H1 (cell line): ENCODE data around the gene SYT15. TPM values are rescaled to one million over a fixed set of nuclear protein-coding genes. Genes with fewer than 3 reads are reported as not detected.
"Not testable (repeated sequence)": the region's sequence is repeated elsewhere in the genome, so short reads cannot be mapped to it uniquely, and the experiment has no call there.

Experiments
- CTCF ChIA-PET: fragments of 300-600 bp; sonication (Branson Sonifier 250); formaldehyde crosslinking; loops from one replicate; lab custom pipeline; 2021; ENCODE audit not compliant: partially characterized antibody; lab: Charles Lee
- POLR2A ChIA-PET: fragments of 300-600 bp; sonication (Branson Sonifier 250); formaldehyde crosslinking; loops from one replicate; lab custom pipeline; 2021; ENCODE audit warnings: inconsistent platforms; ENCODE audit not compliant: partially characterized antibody; lab: Charles Lee
- DNase-seq, 2 experiments: peaks; one replicate each; pipeline versions ENCODE4 v3.0.0 to v3.0.0-alpha.2; 2010 to 2022; ENCODE audit warnings: low spot score in 2 of 2, low read depth in 1 of 2, mixed read lengths in 1 of 2
- FAIRE-seq: peaks from 2 replicates; lab custom pipeline; 2011; peaks lifted over from hg19 to GRCh38; lab: Jason Lieb, UNC
- H2AFZ ChIP-seq: 2 replicates; pipeline ENCODE4 v1.8.1; 2012; ENCODE audit warnings: low read length, inconsistent platforms
- H2AK5ac ChIP-seq: 2 replicates; pipeline ENCODE4 v1.6.1; 2013; ENCODE audit warnings: low read depth, low read length
- H2BK120ac ChIP-seq: replicated peaks from 2 replicates; pipeline ENCODE3; 2013; ENCODE audit warnings: low read depth, low read length, inconsistent platforms
- H2BK12ac ChIP-seq: 2 replicates; pipeline ENCODE4 v1.6.1; 2013; ENCODE audit warnings: low read depth, low read length
- H2BK15ac ChIP-seq: 2 replicates; pipeline ENCODE4 v1.6.1; 2013; ENCODE audit warnings: low read length
- H2BK20ac ChIP-seq: 2 replicates; pipeline ENCODE4 v1.6.1; 2013; ENCODE audit warnings: low read length
- H2BK5ac ChIP-seq: 2 replicates; pipeline ENCODE4 v1.6.1; 2013; ENCODE audit warnings: low read depth, low read length
- H3K14ac ChIP-seq: 2 replicates; pipeline ENCODE4 v1.6.1; 2013; ENCODE audit warnings: inconsistent platforms; ENCODE audit not compliant: insufficient read length
- H3K18ac ChIP-seq: 2 replicates; pipeline ENCODE4 v1.6.1; 2013; ENCODE audit warnings: low read length; ENCODE audit errors: extremely low read depth
- H3K23ac ChIP-seq: 2 replicates; pipeline ENCODE4 v1.6.1; 2013; ENCODE audit warnings: inconsistent platforms; ENCODE audit not compliant: insufficient read length
- H3K23me2 ChIP-seq: 2 replicates; pipeline ENCODE4 v1.6.1; 2013; ENCODE audit warnings: low read depth, low read length
- H3K27ac ChIP-seq: 2 replicates; pipeline ENCODE4 v1.6.1; 2011; ENCODE audit warnings: low read depth, low read length, inconsistent platforms
- H3K27me3 ChIP-seq, 4 experiments: replicated peaks in 1 of 4; 1 replicate in 1 of 4; 2 replicates in 3 of 4; pipeline versions ENCODE4 v1.6.1 to v1.8.1; 2011 to 2013; ENCODE audit warnings: low read length in 3 of 4, mild to moderate bottlenecking in 3 of 4, inconsistent platforms in 2 of 4, mixed read lengths in 2 of 4, moderate library complexity in 1 of 4; ENCODE audit not compliant: control insufficient read depth in 3 of 4, insufficient read depth in 3 of 4; ENCODE audit errors: extremely low read depth in 1 of 4
- H3K36me3 ChIP-seq, 4 experiments: 2 replicates each; pipeline versions ENCODE4 v1.6.1 to v1.8.1; 2011 to 2013; ENCODE audit warnings: mild to moderate bottlenecking in 4 of 4, low read length in 3 of 4, moderate library complexity in 2 of 4, control low read depth in 1 of 4, inconsistent platforms in 1 of 4; ENCODE audit not compliant: insufficient read depth in 4 of 4, control insufficient read depth in 2 of 4
- H3K4ac ChIP-seq: replicated peaks from 2 replicates; pipeline ENCODE3; 2013; ENCODE audit warnings: low read length, low read depth, mixed read lengths, inconsistent platforms; ENCODE audit not compliant: insufficient read length
- H3K4me1 ChIP-seq, 4 experiments: replicated peaks in 1 of 4; 1 replicate in 1 of 4; 2 replicates in 3 of 4; pipeline versions ENCODE4 v1.6.1 to v1.8.1; 2011 to 2013; ENCODE audit warnings: low read length in 3 of 4, inconsistent platforms in 2 of 4, mixed read lengths in 1 of 4; ENCODE audit not compliant: insufficient read depth in 4 of 4, control insufficient read depth in 3 of 4
- H3K4me2 ChIP-seq, 2 experiments: 2 replicates each; pipeline versions ENCODE4 v1.6.1 to v1.8.1; 2011 to 2013; ENCODE audit warnings: low read depth in 2 of 2, low read length in 2 of 2, control low read depth in 1 of 2, inconsistent platforms in 1 of 2, mild to moderate bottlenecking in 1 of 2; ENCODE audit not compliant: insufficient read depth in 1 of 2
- H3K4me3 ChIP-seq, 4 experiments: fragments of 200-600, 300-600 bp in 1 of 4; sonication (generic), shearing (Covaris generic), sonication (Bioruptor Twin) in 1 of 4; 2 replicates each; pipeline versions ENCODE4 v1.5.1 to v1.8.1; 2011 to 2016; ENCODE audit warnings: low read length in 4 of 4, low read depth in 3 of 4, control low read depth in 2 of 4, inconsistent platforms in 2 of 4, mild to moderate bottlenecking in 2 of 4, mixed read lengths in 1 of 4, moderate library complexity in 1 of 4; ENCODE audit not compliant: insufficient read depth in 2 of 4; ENCODE audit errors: extremely low read depth in 1 of 4
- H3K56ac ChIP-seq: replicated peaks from 2 replicates; pipeline ENCODE3; 2013; ENCODE audit warnings: low read depth, mild to moderate bottlenecking, mixed read lengths, low read length, inconsistent platforms; ENCODE audit not compliant: insufficient read length
- H3K79me1 ChIP-seq: 2 replicates; pipeline ENCODE4 v1.6.1; 2013; ENCODE audit warnings: low read depth, low read length, control low read depth
- H3K79me2 ChIP-seq, 2 experiments: 2 replicates each; pipeline versions ENCODE4 v1.6.1 to v1.8.1; 2012 to 2013; ENCODE audit warnings: low read length in 2 of 2, mild to moderate bottlenecking in 2 of 2, inconsistent platforms in 1 of 2; ENCODE audit not compliant: insufficient read depth in 2 of 2, control insufficient read depth in 1 of 2
- H3K9ac ChIP-seq, 4 experiments: replicated peaks in 1 of 4; 1 replicate in 1 of 4; 2 replicates in 3 of 4; pipeline versions ENCODE4 v1.6.1 to v1.8.1; 2011 to 2013; ENCODE audit warnings: low read depth in 3 of 4, low read length in 3 of 4, control low read depth in 2 of 4, mild to moderate bottlenecking in 2 of 4, moderate library complexity in 2 of 4, inconsistent platforms in 1 of 4; ENCODE audit errors: extremely low read depth in 1 of 4
- H3K9me3 ChIP-seq, 2 experiments: 2 replicates each; pipeline versions ENCODE4 v1.6.1 to v1.8.1; 2012 to 2013; ENCODE audit warnings: mild to moderate bottlenecking in 2 of 2, moderate library complexity in 2 of 2, control low read depth in 1 of 2, inconsistent platforms in 1 of 2, low read depth in 1 of 2, low read length in 1 of 2, mixed read lengths in 1 of 2; ENCODE audit not compliant: insufficient read depth in 2 of 2
- H4K20me1 ChIP-seq, 2 experiments: replicated peaks in 1 of 2; 2 replicates each; pipeline versions ENCODE3 to v1.8.1; 2011 to 2013; ENCODE audit warnings: inconsistent platforms in 2 of 2, low read length in 2 of 2, mild to moderate bottlenecking in 1 of 2; ENCODE audit not compliant: insufficient read depth in 2 of 2, control insufficient read depth in 1 of 2
- H4K5ac ChIP-seq: 2 replicates; pipeline ENCODE4 v1.6.1; 2013; ENCODE audit warnings: low read length, low read depth, mixed read lengths, inconsistent platforms; ENCODE audit not compliant: insufficient read length
- H4K8ac ChIP-seq: 2 replicates; pipeline ENCODE4 v1.8.0; 2013; ENCODE audit warnings: mild to moderate bottlenecking, moderate library complexity, low read length, inconsistent platforms; ENCODE audit not compliant: insufficient read depth; ENCODE audit errors: extremely low read depth
- H4K91ac ChIP-seq: replicated peaks from 2 replicates; pipeline ENCODE3; 2013; ENCODE audit warnings: low read length, mixed read lengths, inconsistent platforms; ENCODE audit not compliant: insufficient read length
- polyA plus RNA-seq, 7 experiments: library from polyadenylated mRNA; depleted of rRNA in 3 of 7; stranded (reverse) in 5 of 7; unstranded in 2 of 7; fragments of >200 nt in 5 of 7; fragments of 200-250 nt in 2 of 7; gene quantifications; 1 replicate in 5 of 7; 2 replicates in 1 of 7; 4 replicates in 1 of 7; pipeline versions ENCODE4 v1.2.1 to v1.2.3, GENCODE V29; 2011 to 2013; ENCODE audit warnings: missing spikeins in 2 of 7, mixed read lengths in 2 of 7
- total RNA-seq: library from RNA; stranded (reverse); fragmentation: NEBNext Ultra II Directional; extraction: Animal tissue kit (Norgen Biotek cat#: 25700); gene quantifications from 2 replicates; pipeline ENCODE4 v1.2.1, GENCODE V29; 2021

The SYT15 gene
- total and polyA plus RNA-seq, 2 of the 8 experiments (the other 6 are each of a cell fraction or from before 2014, with no cell fraction given) = 0.39 to 0.61 TPM

DNA sequence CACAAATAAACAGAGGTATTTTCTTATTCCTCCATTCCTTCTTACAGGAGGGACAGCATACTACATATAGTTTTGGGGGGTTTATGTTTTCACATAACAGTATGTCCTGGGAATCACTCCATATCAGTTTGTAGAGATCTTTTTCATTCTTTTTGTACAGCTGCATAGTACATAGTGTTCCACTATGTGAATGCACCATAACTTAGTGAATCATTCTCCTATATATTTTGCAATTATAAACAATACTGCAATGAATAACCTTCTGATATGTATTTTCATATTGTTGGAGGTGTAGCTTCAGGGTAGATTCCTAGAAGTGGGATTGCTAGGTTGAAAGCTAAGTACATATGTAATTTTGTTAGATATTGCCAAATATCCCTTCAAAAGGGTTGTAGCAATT is 61.1 kb downstream of the SYT15 start:
- H3K23ac ChIP-seq, H3K79me1 ChIP-seq, H3K27ac ChIP-seq, POLR2A ChIA-PET, H4K91ac ChIP-seq, H3K14ac ChIP-seq, H3K4me1 ChIP-seq, H3K4me3 ChIP-seq, H2BK20ac ChIP-seq, H4K20me1 ChIP-seq, H4K5ac ChIP-seq, H2AFZ ChIP-seq, H2BK15ac ChIP-seq, H2AK5ac ChIP-seq, H2BK5ac ChIP-seq, H3K36me3 ChIP-seq, H3K23me2 ChIP-seq, DNase-seq, H3K18ac ChIP-seq, H2BK120ac ChIP-seq, FAIRE-seq, H3K9me3 ChIP-seq, CTCF ChIA-PET, H3K79me2 ChIP-seq, H3K9ac ChIP-seq, H3K56ac ChIP-seq, H4K8ac ChIP-seq, H2BK12ac ChIP-seq, H3K4ac ChIP-seq, H3K27me3 ChIP-seq, H3K4me2 ChIP-seq: not testable (repeated sequence)

Other genes with a start within 250 kb of the SYT15 start
- not detected in 2 replicates for gene ANXA8L1, start 203.4 kb upstream of the SYT15 start, total RNA-seq
- 0.20 TPM in 1 of 2 replicates, not detected in the other for gene ANXA8L1, start 203.4 kb upstream of the SYT15 start, polyA plus RNA-seq (2011; rRNA removed)
- gene NPY4R, start 113.2 kb upstream of the SYT15 start, total RNA-seq = not detected in 2 replicates
- gene NPY4R, start 113.2 kb upstream of the SYT15 start, polyA plus RNA-seq (2011; rRNA removed) = 0.03 and 0.15 TPM in 2 replicates
- gene GPRIN2, start 22.5 kb upstream of the SYT15 start, total RNA-seq = 17.8 and 18.6 TPM in 2 replicates
- 14.3 and 19.7 TPM in 2 replicates for gene GPRIN2, start 22.5 kb upstream of the SYT15 start, polyA plus RNA-seq (2011; rRNA removed)